HCT116 (cell line): ENCODE measurements around the gene PURA.

Source experiments
- EGR1 ChIP-seq: IDR thresholded peaks from 2 replicates; pipeline ENCODE4 v1.6.1; 2012; ENCODE audit warnings: low read depth
- EZH2 ChIP-seq: fragments of 200-600 bp; sonication (generic); IDR thresholded peaks from 2 replicates; pipeline ENCODE4 v1.6.1; 2017; ENCODE audit warnings: antibody characterized with exemption, mixed run types
- EZH2phosphoT487 ChIP-seq: fragments of 200-600 bp; IDR thresholded peaks from 2 replicates; pipeline ENCODE4 v1.6.1; 2018; ENCODE audit warnings: antibody characterized with exemption, borderline replicate concordance
- POLR2A ChIP-seq: IDR thresholded peaks from 2 replicates; pipeline ENCODE4 v1.7.0; 2011; ENCODE audit warnings: borderline replicate concordance; ENCODE audit not compliant: insufficient read depth, insufficient read length; ENCODE audit errors: extremely low read depth
- POLR2AphosphoS5 ChIP-seq: IDR thresholded peaks from 2 replicates; pipeline ENCODE4 v1.6.1; 2011; ENCODE audit warnings: mild to moderate bottlenecking, low read depth, low read length, moderate library complexity
- RAD21 ChIP-seq: IDR thresholded peaks from 2 replicates; pipeline ENCODE4 v1.6.1; 2012; ENCODE audit warnings: low read depth, mild to moderate bottlenecking
- ZFX ChIP-seq: fragments of 450-650 bp; IDR thresholded peaks from 2 replicates; pipeline ENCODE4 v1.6.1; 2017
- ZNF274 ChIP-seq: fragments of 200-500 bp; sonication (Bioruptor generic); IDR thresholded peaks from 2 replicates; pipeline ENCODE4 v1.6.1; 2014; ENCODE audit warnings: mild to moderate bottlenecking, low read depth, low read length, inconsistent platforms
- TF ChIP-seq, protein P1 (sequence below), 3 experiments: fragments of 200-600 bp in 1 of 3; sonication (generic) in 1 of 3; IDR thresholded peaks in 2 of 3; conservative IDR thresholded peaks in 1 of 3; 2 replicates each; pipeline ENCODE4 v1.5.1; 2012 to 2017; ENCODE audit warnings: low read depth in 2 of 3, low read length in 2 of 3, antibody characterized with exemption in 1 of 3, borderline replicate concordance in 1 of 3, control low read depth in 1 of 3, mild to moderate bottlenecking in 1 of 3, mixed read lengths in 1 of 3, mixed run types in 1 of 3, moderate library complexity in 1 of 3; ENCODE audit not compliant: insufficient read depth in 1 of 3
- TF ChIP-seq, protein P2 (sequence below): IDR thresholded peaks from 2 replicates; pipeline ENCODE4 v1.6.1; 2011; ENCODE audit warnings: mild to moderate bottlenecking, low read length, moderate library complexity; ENCODE audit not compliant: insufficient replicate concordance; ENCODE audit errors: extremely low read depth
- TF ChIP-seq, protein P3 (sequence below): IDR thresholded peaks from 2 replicates; pipeline ENCODE4 v1.6.1; 2012; ENCODE audit warnings: low read depth

DNA sequence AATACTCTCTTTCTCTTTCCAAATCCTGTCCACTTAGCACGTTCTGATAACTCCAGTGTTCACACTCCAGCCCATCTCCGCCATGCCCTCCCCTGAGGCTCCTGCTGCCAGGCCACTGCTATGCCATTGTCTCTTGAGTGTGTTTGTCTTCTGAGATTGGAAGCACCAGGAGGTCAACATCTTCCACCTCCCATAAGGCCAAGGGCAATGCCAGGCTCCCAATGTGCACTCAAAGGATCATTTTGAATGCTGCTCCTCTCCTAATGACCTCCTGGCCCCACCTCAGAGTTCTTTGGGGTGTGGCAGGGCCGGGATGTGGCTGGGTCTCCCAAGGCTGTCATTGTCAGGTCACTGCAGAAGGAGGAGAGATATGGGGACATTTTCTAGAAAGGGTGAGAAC lies 31.3 kb downstream of the PURA start:
- TF ChIP-seq, protein P1, sequence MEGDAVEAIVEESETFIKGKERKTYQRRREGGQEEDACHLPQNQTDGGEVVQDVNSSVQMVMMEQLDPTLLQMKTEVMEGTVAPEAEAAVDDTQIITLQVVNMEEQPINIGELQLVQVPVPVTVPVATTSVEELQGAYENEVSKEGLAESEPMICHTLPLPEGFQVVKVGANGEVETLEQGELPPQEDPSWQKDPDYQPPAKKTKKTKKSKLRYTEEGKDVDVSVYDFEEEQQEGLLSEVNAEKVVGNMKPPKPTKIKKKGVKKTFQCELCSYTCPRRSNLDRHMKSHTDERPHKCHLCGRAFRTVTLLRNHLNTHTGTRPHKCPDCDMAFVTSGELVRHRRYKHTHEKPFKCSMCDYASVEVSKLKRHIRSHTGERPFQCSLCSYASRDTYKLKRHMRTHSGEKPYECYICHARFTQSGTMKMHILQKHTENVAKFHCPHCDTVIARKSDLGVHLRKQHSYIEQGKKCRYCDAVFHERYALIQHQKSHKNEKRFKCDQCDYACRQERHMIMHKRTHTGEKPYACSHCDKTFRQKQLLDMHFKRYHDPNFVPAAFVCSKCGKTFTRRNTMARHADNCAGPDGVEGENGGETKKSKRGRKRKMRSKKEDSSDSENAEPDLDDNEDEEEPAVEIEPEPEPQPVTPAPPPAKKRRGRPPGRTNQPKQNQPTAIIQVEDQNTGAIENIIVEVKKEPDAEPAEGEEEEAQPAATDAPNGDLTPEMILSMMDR (IDR thresholded peaks at IDR 0.05 in 2 of 3, conservative IDR thresholded peaks at IDR 0.05 in 1 of 3; ENCODE audit: borderline replicate concordance in 1 of 3, insufficient read depth in 1 of 3, low read depth in 2 of 3, low read length in 2 of 3), result no peak
- TF ChIP-seq POLR2A, result no peak
- no peak for TF ChIP-seq ZNF274
- TF ChIP-seq EGR1, result no peak
- no peak for TF ChIP-seq EZH2phosphoT487
- no peak for TF ChIP-seq EZH2
- no peak for TF ChIP-seq ZFX
- TF ChIP-seq POLR2AphosphoS5, result no peak
- TF ChIP-seq, protein P2, sequence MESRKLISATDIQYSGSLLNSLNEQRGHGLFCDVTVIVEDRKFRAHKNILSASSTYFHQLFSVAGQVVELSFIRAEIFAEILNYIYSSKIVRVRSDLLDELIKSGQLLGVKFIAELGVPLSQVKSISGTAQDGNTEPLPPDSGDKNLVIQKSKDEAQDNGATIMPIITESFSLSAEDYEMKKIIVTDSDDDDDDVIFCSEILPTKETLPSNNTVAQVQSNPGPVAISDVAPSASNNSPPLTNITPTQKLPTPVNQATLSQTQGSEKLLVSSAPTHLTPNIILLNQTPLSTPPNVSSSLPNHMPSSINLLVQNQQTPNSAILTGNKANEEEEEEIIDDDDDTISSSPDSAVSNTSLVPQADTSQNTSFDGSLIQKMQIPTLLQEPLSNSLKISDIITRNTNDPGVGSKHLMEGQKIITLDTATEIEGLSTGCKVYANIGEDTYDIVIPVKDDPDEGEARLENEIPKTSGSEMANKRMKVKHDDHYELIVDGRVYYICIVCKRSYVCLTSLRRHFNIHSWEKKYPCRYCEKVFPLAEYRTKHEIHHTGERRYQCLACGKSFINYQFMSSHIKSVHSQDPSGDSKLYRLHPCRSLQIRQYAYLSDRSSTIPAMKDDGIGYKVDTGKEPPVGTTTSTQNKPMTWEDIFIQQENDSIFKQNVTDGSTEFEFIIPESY, result no peak
- TF ChIP-seq, protein P3, sequence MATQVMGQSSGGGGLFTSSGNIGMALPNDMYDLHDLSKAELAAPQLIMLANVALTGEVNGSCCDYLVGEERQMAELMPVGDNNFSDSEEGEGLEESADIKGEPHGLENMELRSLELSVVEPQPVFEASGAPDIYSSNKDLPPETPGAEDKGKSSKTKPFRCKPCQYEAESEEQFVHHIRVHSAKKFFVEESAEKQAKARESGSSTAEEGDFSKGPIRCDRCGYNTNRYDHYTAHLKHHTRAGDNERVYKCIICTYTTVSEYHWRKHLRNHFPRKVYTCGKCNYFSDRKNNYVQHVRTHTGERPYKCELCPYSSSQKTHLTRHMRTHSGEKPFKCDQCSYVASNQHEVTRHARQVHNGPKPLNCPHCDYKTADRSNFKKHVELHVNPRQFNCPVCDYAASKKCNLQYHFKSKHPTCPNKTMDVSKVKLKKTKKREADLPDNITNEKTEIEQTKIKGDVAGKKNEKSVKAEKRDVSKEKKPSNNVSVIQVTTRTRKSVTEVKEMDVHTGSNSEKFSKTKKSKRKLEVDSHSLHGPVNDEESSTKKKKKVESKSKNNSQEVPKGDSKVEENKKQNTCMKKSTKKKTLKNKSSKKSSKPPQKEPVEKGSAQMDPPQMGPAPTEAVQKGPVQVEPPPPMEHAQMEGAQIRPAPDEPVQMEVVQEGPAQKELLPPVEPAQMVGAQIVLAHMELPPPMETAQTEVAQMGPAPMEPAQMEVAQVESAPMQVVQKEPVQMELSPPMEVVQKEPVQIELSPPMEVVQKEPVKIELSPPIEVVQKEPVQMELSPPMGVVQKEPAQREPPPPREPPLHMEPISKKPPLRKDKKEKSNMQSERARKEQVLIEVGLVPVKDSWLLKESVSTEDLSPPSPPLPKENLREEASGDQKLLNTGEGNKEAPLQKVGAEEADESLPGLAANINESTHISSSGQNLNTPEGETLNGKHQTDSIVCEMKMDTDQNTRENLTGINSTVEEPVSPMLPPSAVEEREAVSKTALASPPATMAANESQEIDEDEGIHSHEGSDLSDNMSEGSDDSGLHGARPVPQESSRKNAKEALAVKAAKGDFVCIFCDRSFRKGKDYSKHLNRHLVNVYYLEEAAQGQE, result no peak
- no peak for TF ChIP-seq RAD21
